ENCODE results near the gene PRDM5.

Gene PRDM5

DNA sequence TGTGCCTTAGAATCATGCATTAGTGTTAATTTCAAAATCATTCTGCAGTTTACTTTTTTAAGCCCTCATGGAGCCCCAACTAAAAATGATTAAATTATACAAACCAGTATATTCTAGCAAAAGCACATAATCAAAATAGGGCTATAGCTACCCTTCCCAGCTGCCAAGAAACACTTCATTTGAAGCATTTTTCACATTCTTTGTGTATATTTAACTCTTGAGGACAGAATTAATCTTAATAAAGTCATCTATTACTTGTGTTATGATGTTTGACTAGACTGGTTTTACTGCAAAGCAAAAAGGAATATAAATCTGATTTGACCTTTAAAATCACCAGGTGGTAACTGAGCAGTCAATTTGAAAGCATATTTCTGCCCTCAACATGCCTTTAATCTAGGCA lies 145.1 kb downstream of the PRDM5 start:
- H3K4me1 ChIP-seq (ENCODE audit: control extremely low read depth in 1 of 4, control insufficient read depth in 4 of 4, insufficient read depth in 4 of 4, low read length in 3 of 4), result peaks cover 11 to 22% (median 19%) of the 10 kb centered on the region in 4 experiments
- H3K27ac ChIP-seq (ENCODE audit: insufficient read depth in 1 of 2, low read depth in 1 of 2, low read length in 2 of 2, poor library complexity in 1 of 2, severe bottlenecking in 2 of 2), result no peak overlapping the region
- no peak for DNase-seq
- H3K27me3 ChIP-seq (replicated peaks in 2 of 5; ENCODE audit: control insufficient read depth in 4 of 5, insufficient read depth in 5 of 5, low read length in 4 of 5), result no peaks in the 10 kb centered on the region
- POLR2A ChIA-PET, result no interaction called here
- CTCF ChIA-PET, result no interaction called here
- no peak overlapping the region for H3K4me3 ChIP-seq (ENCODE audit: control insufficient read depth in 1 of 7, extremely low read depth in 1 of 7, insufficient read depth in 4 of 7, low read depth in 2 of 7, low read length in 6 of 7)
- no peaks in the 10 kb centered on the region for H3K36me3 ChIP-seq (ENCODE audit: control insufficient read depth in 4 of 4, insufficient read depth in 4 of 4, low read length in 3 of 4)
- no peaks in the 10 kb centered on the region for H3K9me3 ChIP-seq (ENCODE audit: control extremely low read depth in 1 of 5, control insufficient read depth in 4 of 5, insufficient read depth in 2 of 5, low read depth in 1 of 5, low read length in 4 of 5)

GRCh38 chr4:120775431-120775830 lies 147.1 kb downstream of the PRDM5 start:
- H3K36me3 ChIP-seq (ENCODE audit: control insufficient read depth in 4 of 4, insufficient read depth in 4 of 4, low read length in 3 of 4), result no peaks in the 10 kb centered on the region
- ChIA-PET CTCF (interaction anchor here (0.6 kb wide), 1 partner anchor 479 kb away, joined by 3 read pairs; no protein-coding TSS in a partner anchor), POLR2A (interaction anchor here (0.6 kb wide), 1 partner anchor 25 kb away, joined by 6 read pairs; no protein-coding TSS in a partner anchor)
- H3K4me1 ChIP-seq (ENCODE audit: control extremely low read depth in 1 of 4, control insufficient read depth in 4 of 4, insufficient read depth in 4 of 4, low read length in 3 of 4), result peaks cover 14 to 24% (median 20%) of the 10 kb centered on the region in 4 experiments
- H3K27ac ChIP-seq (ENCODE audit: insufficient read depth in 1 of 2, low read depth in 1 of 2, low read length in 2 of 2, poor library complexity in 1 of 2, severe bottlenecking in 2 of 2), result no peak overlapping the region
- H3K9me3 ChIP-seq (ENCODE audit: control extremely low read depth in 1 of 5, control insufficient read depth in 4 of 5, insufficient read depth in 2 of 5, low read depth in 1 of 5, low read length in 4 of 5), result no peaks in the 10 kb centered on the region
- DNase-seq, result no peak
- H3K27me3 ChIP-seq (replicated peaks in 2 of 5; ENCODE audit: control insufficient read depth in 4 of 5, insufficient read depth in 5 of 5, low read length in 4 of 5), result no peaks in the 10 kb centered on the region
- no peak overlapping the region for H3K4me3 ChIP-seq (ENCODE audit: control insufficient read depth in 1 of 7, extremely low read depth in 1 of 7, insufficient read depth in 4 of 7, low read depth in 2 of 7, low read length in 6 of 7)

GRCh38 chr4:120773641-120774040 lies 148.9 kb downstream of the PRDM5 start:
- Histone ChIP-seq H3K4me1 (ENCODE audit: control extremely low read depth in 1 of 4, control insufficient read depth in 4 of 4, insufficient read depth in 4 of 4, low read length in 3 of 4) (peaks cover 14 to 24% (median 20%) of the 10 kb centered on the region in 4 experiments), H3K27ac (ENCODE audit: insufficient read depth in 1 of 2, low read depth in 1 of 2, low read length in 2 of 2, poor library complexity in 1 of 2, severe bottlenecking in 2 of 2) (no peak overlapping the region), H3K4me3 (ENCODE audit: control insufficient read depth in 1 of 7, extremely low read depth in 1 of 7, insufficient read depth in 4 of 7, low read depth in 2 of 7, low read length in 6 of 7) (no peak overlapping the region), H3K27me3 (replicated peaks in 2 of 5; ENCODE audit: control insufficient read depth in 4 of 5, insufficient read depth in 5 of 5, low read length in 4 of 5) (no peaks in the 10 kb centered on the region), H3K9me3 (ENCODE audit: control extremely low read depth in 1 of 5, control insufficient read depth in 4 of 5, insufficient read depth in 2 of 5, low read depth in 1 of 5, low read length in 4 of 5) (no peaks in the 10 kb centered on the region), H3K36me3 (ENCODE audit: control insufficient read depth in 4 of 4, insufficient read depth in 4 of 4, low read length in 3 of 4) (no peaks in the 10 kb centered on the region)
- ChIA-PET CTCF (interaction anchor here (1.5 kb wide), 1 partner anchor 23 kb away, joined by 3 read pairs; no protein-coding TSS in a partner anchor), POLR2A (interaction anchor here (0.6 to 1.2 kb wide), 5 partner anchors 8 to 68 kb away, joined by 3 read pairs; no protein-coding TSS in a partner anchor)
- no CpG with 5 or more reads among the region's 1 CpG for WGBS (ENCODE audit: insufficient coverage)
- DNase-seq, result peak; percentile 61 to 95 (median 93)

GRCh38 chr4:120771907-120772306 lies 150.6 kb downstream of the PRDM5 start:
- Histone ChIP-seq H3K27me3 (replicated peaks in 2 of 5; ENCODE audit: control insufficient read depth in 4 of 5, insufficient read depth in 5 of 5, low read length in 4 of 5) (no peaks in the 10 kb centered on the region), H3K9me3 (ENCODE audit: control extremely low read depth in 1 of 5, control insufficient read depth in 4 of 5, insufficient read depth in 2 of 5, low read depth in 1 of 5, low read length in 4 of 5) (no peaks in the 10 kb centered on the region), H3K4me1 (ENCODE audit: control extremely low read depth in 1 of 4, control insufficient read depth in 4 of 4, insufficient read depth in 4 of 4, low read length in 3 of 4) (peaks cover 14 to 24% (median 20%) of the 10 kb centered on the region in 4 experiments), H3K27ac (ENCODE audit: insufficient read depth in 1 of 2, low read depth in 1 of 2, low read length in 2 of 2, poor library complexity in 1 of 2, severe bottlenecking in 2 of 2) (no peak overlapping the region), H3K4me3 (ENCODE audit: control insufficient read depth in 1 of 7, extremely low read depth in 1 of 7, insufficient read depth in 4 of 7, low read depth in 2 of 7, low read length in 6 of 7) (no peak overlapping the region), H3K36me3 (ENCODE audit: control insufficient read depth in 4 of 4, insufficient read depth in 4 of 4, low read length in 3 of 4) (no peaks in the 10 kb centered on the region)
- 50% methylated on average over 1 of the region's 2 CpGs for WGBS (ENCODE audit: insufficient coverage)
- ChIA-PET POLR2A (no interaction called here), CTCF (no interaction called here)
- no peak for DNase-seq

GRCh38 chr4:120770897-120771296 lies 151.6 kb downstream of the PRDM5 start:
- POLR2A ChIA-PET, result no interaction called here
- no peaks in the 10 kb centered on the region for H3K9me3 ChIP-seq (ENCODE audit: control extremely low read depth in 1 of 5, control insufficient read depth in 4 of 5, insufficient read depth in 2 of 5, low read depth in 1 of 5, low read length in 4 of 5)
- no CpG with 5 or more reads among the region's 1 CpG for WGBS (ENCODE audit: insufficient coverage)
- H3K4me3 ChIP-seq (ENCODE audit: control insufficient read depth in 1 of 7, extremely low read depth in 1 of 7, insufficient read depth in 4 of 7, low read depth in 2 of 7, low read length in 6 of 7), result no peak overlapping the region
- CTCF ChIA-PET, result no interaction called here
- no peaks in the 10 kb centered on the region for H3K36me3 ChIP-seq (ENCODE audit: control insufficient read depth in 4 of 4, insufficient read depth in 4 of 4, low read length in 3 of 4)
- H3K27me3 ChIP-seq (replicated peaks in 2 of 5; ENCODE audit: control insufficient read depth in 4 of 5, insufficient read depth in 5 of 5, low read length in 4 of 5), result no peaks in the 10 kb centered on the region
- H3K27ac ChIP-seq (ENCODE audit: insufficient read depth in 1 of 2, low read depth in 1 of 2, low read length in 2 of 2, poor library complexity in 1 of 2, severe bottlenecking in 2 of 2), result no peak overlapping the region
- H3K4me1 ChIP-seq (ENCODE audit: control extremely low read depth in 1 of 4, control insufficient read depth in 4 of 4, insufficient read depth in 4 of 4, low read length in 3 of 4), result peaks cover 14 to 26% (median 20%) of the 10 kb centered on the region in 4 experiments
- no peak for DNase-seq

- Histone ChIP-seq H3K4me1 (ENCODE audit: control extremely low read depth in 1 of 4, control insufficient read depth in 4 of 4, insufficient read depth in 4 of 4, low read length in 3 of 4) (peaks cover 11 to 29% (median 21%) of the 10 kb centered on the region in 4 experiments), H3K27ac (ENCODE audit: insufficient read depth in 1 of 2, low read depth in 1 of 2, low read length in 2 of 2, poor library complexity in 1 of 2, severe bottlenecking in 2 of 2) (no peak overlapping the region), H3K4me3 (ENCODE audit: control insufficient read depth in 1 of 7, extremely low read depth in 1 of 7, insufficient read depth in 4 of 7, low read depth in 2 of 7, low read length in 6 of 7) (no peak overlapping the region), H3K9me3 (ENCODE audit: control extremely low read depth in 1 of 5, control insufficient read depth in 4 of 5, insufficient read depth in 2 of 5, low read depth in 1 of 5, low read length in 4 of 5) (no peaks in the 10 kb centered on the region), H3K27me3 (replicated peaks in 2 of 5; ENCODE audit: control insufficient read depth in 4 of 5, insufficient read depth in 5 of 5, low read length in 4 of 5) (no peaks in the 10 kb centered on the region), H3K36me3 (ENCODE audit: control insufficient read depth in 4 of 4, insufficient read depth in 4 of 4, low read length in 3 of 4) (no peaks in the 10 kb centered on the region)
- CTCF ChIA-PET, result no interaction called here
- POLR2A ChIA-PET, result no interaction called here
- no peak for DNase-seq
- WGBS (ENCODE audit: insufficient coverage), result 72% methylated on average over 4 of the region's 4 CpGs
These were observed 153.3 kb downstream of the PRDM5 start for GRCh38 chr4:120769227-120769626.

DNA sequence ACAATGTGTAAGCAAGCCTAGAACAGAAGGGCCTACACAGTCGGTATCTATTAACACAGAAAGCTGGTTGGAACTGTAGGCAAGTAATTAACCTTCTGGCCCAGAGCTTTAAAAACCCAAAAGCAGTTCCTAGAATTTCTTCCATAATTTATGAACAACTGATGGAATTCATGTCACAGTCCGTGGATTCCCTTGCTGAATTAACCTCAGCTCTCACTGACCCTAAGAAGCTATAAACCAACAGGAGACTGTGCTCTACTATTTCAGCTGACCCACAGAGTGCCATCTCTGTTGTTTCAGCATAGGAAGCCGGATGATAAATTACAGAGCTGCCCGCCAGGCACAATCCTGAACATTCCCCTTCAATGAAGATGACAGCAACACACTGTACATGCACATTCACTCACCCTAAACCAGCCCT lies 157.3 kb downstream of the PRDM5 start:
- Histone ChIP-seq H3K36me3 (ENCODE audit: control insufficient read depth in 4 of 4, insufficient read depth in 4 of 4, low read length in 3 of 4) (no peaks in the 10 kb centered on the region), H3K4me3 (ENCODE audit: control insufficient read depth in 1 of 7, extremely low read depth in 1 of 7, insufficient read depth in 4 of 7, low read depth in 2 of 7, low read length in 6 of 7) (no peak overlapping the region), H3K27me3 (replicated peaks in 2 of 5; ENCODE audit: control insufficient read depth in 4 of 5, insufficient read depth in 5 of 5, low read length in 4 of 5) (no peaks in the 10 kb centered on the region), H3K4me1 (ENCODE audit: control extremely low read depth in 1 of 4, control insufficient read depth in 4 of 4, insufficient read depth in 4 of 4, low read length in 3 of 4) (peaks cover 0 to 9% (median 7%) of the 10 kb centered on the region in 4 experiments), H3K9me3 (ENCODE audit: control extremely low read depth in 1 of 5, control insufficient read depth in 4 of 5, insufficient read depth in 2 of 5, low read depth in 1 of 5, low read length in 4 of 5) (no peaks in the 10 kb centered on the region), H3K27ac (ENCODE audit: insufficient read depth in 1 of 2, low read depth in 1 of 2, low read length in 2 of 2, poor library complexity in 1 of 2, severe bottlenecking in 2 of 2) (no peak overlapping the region)
- ChIA-PET POLR2A (no interaction called here), CTCF (interaction anchor here (0.6 to 1.1 kb wide), 3 partner anchors 14 to 171 kb away, joined by 3 to 4 read pairs (median 3); no protein-coding TSS in a partner anchor)
- 93% methylated on average over 3 of the region's 4 CpGs for WGBS (ENCODE audit: insufficient coverage)
- no peak for DNase-seq

All from common myeloid progenitor, CD34-positive (primary cell).